ENCODE data around the gene MYH7.

The MYH7 gene

GRCh38 chr14:23365732-23366425, 69.6 kb downstream of the MYH7 start:
- DNase-seq: peak; percentile 74

- DNase-seq: peak; percentile 65
These were observed 70.3 kb downstream of the MYH7 start, which contains the start of gene EFS for GRCh38 chr14:23365036-23365731. Gene EFS, minus strand, starts transcription at chr14:23365172. Its CDS starts 147 bp downstream, at chr14:23365025.

- peak; percentile 68 for DNase-seq
These were observed 71.1 kb downstream of the MYH7 start for GRCh38 chr14:23364164-23365035.

All from midbrain (tissue), 1 donor.